Breast epithelium (tissue), 3 donors: ENCODE results near the gene PKNOX2.

Experiments
- CTCF ChIP-seq, 3 donors: fragments of 450-650 bp; IDR thresholded peaks; one replicate each; pipeline ENCODE4 v1.5.1; 2016 to 2017; ENCODE audit warnings: antibody characterized with exemption in 3 of 3, mild to moderate bottlenecking in 3 of 3, moderate library complexity in 3 of 3
- POLR2A ChIP-seq: fragments of 450-650 bp; IDR thresholded peaks from one replicate; pipeline ENCODE4 v1.6.1; 2016; ENCODE audit warnings: antibody characterized with exemption, mild to moderate bottlenecking, moderate library complexity

GRCh38 chr11:125199915-125200314 is 35.4 kb downstream of the PKNOX2 start:
- TF ChIP-seq POLR2A (no peak), CTCF (IDR thresholded peaks at IDR 0.05) (no peak)
